ENCODE results near the gene PEMT. TPM values are rescaled to one million over a fixed set of nuclear protein-coding genes. Genes with fewer than 3 reads are reported as not detected.

PEMT gene
- total RNA-seq, 4 donors from 2014 or later = 54.6 to 76.9 (median 63.0) TPM

DNA sequence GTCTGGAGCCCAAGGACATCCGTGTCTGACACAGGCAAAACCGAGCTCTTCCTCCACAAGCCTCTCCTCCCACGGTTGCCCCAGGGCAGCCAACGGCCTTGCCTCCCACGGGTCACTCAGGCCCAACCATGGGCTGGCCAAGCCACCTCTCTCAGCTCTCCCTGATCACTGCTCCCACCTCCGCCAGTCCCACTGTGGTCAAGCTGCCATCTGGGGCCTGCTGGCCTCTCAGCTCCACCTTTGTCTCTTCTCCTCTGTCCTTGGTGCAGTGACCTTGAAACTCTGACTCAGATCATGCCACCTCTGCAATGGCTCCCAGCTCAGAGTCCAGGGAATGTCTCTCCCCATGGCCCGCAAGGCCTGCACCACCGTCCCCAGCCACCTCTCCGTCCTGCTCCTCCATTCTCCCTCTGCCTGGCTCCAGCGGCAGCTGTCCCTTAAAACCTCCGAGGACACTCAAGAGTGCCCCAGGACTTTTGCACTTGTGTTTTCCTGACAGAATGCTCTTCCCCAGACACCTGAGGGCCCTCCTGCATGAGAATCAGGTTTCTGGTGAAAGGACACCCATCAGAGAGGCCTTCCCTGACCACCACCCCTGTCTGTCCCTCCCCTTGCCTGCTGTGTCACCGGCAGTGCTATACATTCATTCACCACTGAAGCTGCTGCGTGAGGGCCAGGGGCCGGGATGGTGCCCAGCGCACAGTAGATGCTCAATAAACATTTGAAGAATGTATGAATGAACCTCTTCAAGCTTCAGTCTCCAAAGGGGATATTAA is 19.3 kb downstream of the PEMT start:
- TF ChIP-seq, protein P1, sequence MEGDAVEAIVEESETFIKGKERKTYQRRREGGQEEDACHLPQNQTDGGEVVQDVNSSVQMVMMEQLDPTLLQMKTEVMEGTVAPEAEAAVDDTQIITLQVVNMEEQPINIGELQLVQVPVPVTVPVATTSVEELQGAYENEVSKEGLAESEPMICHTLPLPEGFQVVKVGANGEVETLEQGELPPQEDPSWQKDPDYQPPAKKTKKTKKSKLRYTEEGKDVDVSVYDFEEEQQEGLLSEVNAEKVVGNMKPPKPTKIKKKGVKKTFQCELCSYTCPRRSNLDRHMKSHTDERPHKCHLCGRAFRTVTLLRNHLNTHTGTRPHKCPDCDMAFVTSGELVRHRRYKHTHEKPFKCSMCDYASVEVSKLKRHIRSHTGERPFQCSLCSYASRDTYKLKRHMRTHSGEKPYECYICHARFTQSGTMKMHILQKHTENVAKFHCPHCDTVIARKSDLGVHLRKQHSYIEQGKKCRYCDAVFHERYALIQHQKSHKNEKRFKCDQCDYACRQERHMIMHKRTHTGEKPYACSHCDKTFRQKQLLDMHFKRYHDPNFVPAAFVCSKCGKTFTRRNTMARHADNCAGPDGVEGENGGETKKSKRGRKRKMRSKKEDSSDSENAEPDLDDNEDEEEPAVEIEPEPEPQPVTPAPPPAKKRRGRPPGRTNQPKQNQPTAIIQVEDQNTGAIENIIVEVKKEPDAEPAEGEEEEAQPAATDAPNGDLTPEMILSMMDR (IDR thresholded peaks at IDR 0.05; ENCODE audit: low read depth) = no peak

- TF ChIP-seq, protein P1 (IDR thresholded peaks at IDR 0.05; ENCODE audit: low read depth) = no peak
Observed at GRCh38 chr17:17570798-17571716, 20.5 kb downstream of the PEMT start.

DNA sequence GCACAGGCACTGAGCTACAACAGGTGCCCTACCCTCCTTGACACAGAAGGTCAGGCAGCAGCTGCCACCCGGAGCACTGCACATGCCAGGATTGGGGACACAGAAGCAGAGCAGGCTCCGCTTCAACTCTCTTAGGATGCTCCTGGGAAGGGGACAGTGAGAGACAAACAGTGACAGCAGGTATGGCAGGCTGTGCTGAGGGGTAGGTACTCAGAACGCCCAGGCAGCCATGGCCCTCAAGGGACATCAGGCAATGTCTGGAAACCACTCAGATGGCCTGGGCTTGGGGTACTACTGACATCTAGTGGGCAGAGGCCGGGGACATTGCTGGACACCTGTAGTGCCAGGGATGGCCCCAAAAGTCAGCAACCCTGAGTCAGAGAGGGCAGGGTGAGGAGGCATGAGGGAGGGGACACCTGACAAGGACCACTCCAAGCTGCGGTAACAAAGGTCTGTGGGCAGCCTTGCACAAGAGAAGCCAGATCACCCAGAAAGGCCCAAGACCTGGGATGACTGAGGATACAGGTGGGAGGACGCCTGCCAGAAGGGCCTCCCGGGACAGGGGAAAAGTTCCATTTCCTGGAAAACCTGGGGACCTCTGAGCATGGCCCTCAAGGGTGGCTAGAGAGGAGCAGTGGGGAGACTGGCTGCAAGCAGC is 21.2 kb downstream of the PEMT start:
- TF ChIP-seq, protein P1 (IDR thresholded peaks at IDR 0.05; ENCODE audit: low read depth) = no peak

GRCh38 chr17:17569691-17570090 is 21.8 kb downstream of the PEMT start:
- TF ChIP-seq, protein P1 (IDR thresholded peaks at IDR 0.05; ENCODE audit: low read depth) = no peak

GRCh38 chr17:17568772-17569195 is 22.7 kb downstream of the PEMT start:
- TF ChIP-seq, protein P1 (IDR thresholded peaks at IDR 0.05; ENCODE audit: low read depth) = no peak

- TF ChIP-seq, protein P1 (IDR thresholded peaks at IDR 0.05; ENCODE audit: low read depth) = no peak
Observed at GRCh38 chr17:17567631-17568030, 23.9 kb downstream of the PEMT start.
